Neural progenitor cell (in vitro differentiated cells): ENCODE measurements around the gene DTWD2. TPM values are rescaled to one million over a fixed set of nuclear protein-coding genes. Genes with fewer than 3 reads are reported as not detected.

Experiments
- DNase-seq: peaks from one replicate; pipeline ENCODE4 v3.0.0-alpha.2; 2016; ENCODE audit warnings: low spot score
- H2AFZ ChIP-seq: fragments of 200-600 bp; sonication (generic); replicated peaks from 2 replicates; pipeline ENCODE4 v1.6.1; 2016; ENCODE audit warnings: antibody characterized with exemption
- H3F3A ChIP-seq: fragments of 200-600 bp; sonication (generic); 2 replicates; pipeline ENCODE4 v1.6.1; 2016; ENCODE audit warnings: antibody characterized with exemption, low read depth
- H3K27ac ChIP-seq: fragments of 200-600 bp; sonication (generic); 2 replicates; pipeline ENCODE4 v1.5.1; 2016; ENCODE audit warnings: mild to moderate bottlenecking
- H3K27me3 ChIP-seq: fragments of 200-600 bp; sonication (generic); 2 replicates; pipeline ENCODE4 v1.6.1; 2016; ENCODE audit warnings: mild to moderate bottlenecking, moderate library complexity
- H3K36me3 ChIP-seq: fragments of 200-600 bp; sonication (generic); 2 replicates; pipeline ENCODE4 v1.5.1; 2016
- H3K4me1 ChIP-seq: fragments of 200-600 bp; sonication (generic); 2 replicates; pipeline ENCODE4 v1.6.1; 2016; ENCODE audit warnings: mixed run types
- H3K4me2 ChIP-seq: fragments of 200-600 bp; sonication (generic); 2 replicates; pipeline ENCODE4 v1.6.1; 2016
- H3K4me3 ChIP-seq: fragments of 200-600 bp; sonication (generic); 2 replicates; pipeline ENCODE4 v1.5.1; 2016
- H3K79me2 ChIP-seq: fragments of 200-600 bp; sonication (generic); 2 replicates; pipeline ENCODE4 v1.6.1; 2016; ENCODE audit warnings: low read depth
- H3K9ac ChIP-seq: fragments of 200-600 bp; sonication (generic); 2 replicates; pipeline ENCODE4 v1.6.1; 2016
- H3K9me3 ChIP-seq: fragments of 200-600 bp; sonication (generic); 2 replicates; pipeline ENCODE4 v1.5.1; 2016; ENCODE audit warnings: low read depth
- H4K20me1 ChIP-seq: fragments of 200-600 bp; sonication (generic); 2 replicates; pipeline ENCODE4 v1.6.1; 2016; ENCODE audit warnings: low read depth
- H3K27ac Mint-ChIP-seq: 3 replicates; pipeline ENCODE4 v1.8.0; 2021; ENCODE audit warnings: mixed read lengths
- H3K27me3 Mint-ChIP-seq: 2 replicates; pipeline ENCODE4 v1.8.0; 2022; ENCODE audit warnings: low read depth, mild to moderate bottlenecking, inconsistent platforms, moderate library complexity, mixed read lengths; ENCODE audit not compliant: insufficient read depth
- H3K36me3 Mint-ChIP-seq: 3 replicates; pipeline ENCODE4 v1.8.0; 2021; ENCODE audit warnings: mixed read lengths
- H3K4me1 Mint-ChIP-seq: 3 replicates; pipeline ENCODE4 v1.8.0; 2021; ENCODE audit warnings: mixed read lengths
- H3K4me3 Mint-ChIP-seq: 3 replicates; pipeline ENCODE4 v1.8.0; 2021; ENCODE audit warnings: mild to moderate bottlenecking, moderate library complexity, mixed read lengths
- H3K9me3 Mint-ChIP-seq: 3 replicates; pipeline ENCODE4 v1.8.0; 2020; ENCODE audit warnings: mixed read lengths
- CTCF ChIP-seq: fragments of 200-600 bp; sonication (generic); IDR thresholded peaks from 2 replicates; pipeline ENCODE4 v1.5.1; 2017; ENCODE audit warnings: antibody characterized with exemption, mild to moderate bottlenecking
- EZH2 ChIP-seq: fragments of 200-600 bp; sonication (generic); IDR thresholded peaks from 2 replicates; pipeline ENCODE4 v1.6.1; 2017; ENCODE audit warnings: antibody characterized with exemption, mild to moderate bottlenecking, moderate library complexity
- EZH2phosphoT487 ChIP-seq: fragments of 200-600 bp; sonication (generic); IDR thresholded peaks from 2 replicates; pipeline ENCODE4 v1.6.1; 2017; ENCODE audit warnings: antibody characterized with exemption
- total RNA-seq: library from RNA; depleted of rRNA; stranded (reverse); fragments of >200 nt; gene quantifications from 2 replicates; pipeline ENCODE4 v1.2.3, GENCODE V29; 2015; ENCODE audit warnings: low replicate concordance

Gene DTWD2
- total RNA-seq, 1 donor from 2014 or later: 10.4 TPM

DNA sequence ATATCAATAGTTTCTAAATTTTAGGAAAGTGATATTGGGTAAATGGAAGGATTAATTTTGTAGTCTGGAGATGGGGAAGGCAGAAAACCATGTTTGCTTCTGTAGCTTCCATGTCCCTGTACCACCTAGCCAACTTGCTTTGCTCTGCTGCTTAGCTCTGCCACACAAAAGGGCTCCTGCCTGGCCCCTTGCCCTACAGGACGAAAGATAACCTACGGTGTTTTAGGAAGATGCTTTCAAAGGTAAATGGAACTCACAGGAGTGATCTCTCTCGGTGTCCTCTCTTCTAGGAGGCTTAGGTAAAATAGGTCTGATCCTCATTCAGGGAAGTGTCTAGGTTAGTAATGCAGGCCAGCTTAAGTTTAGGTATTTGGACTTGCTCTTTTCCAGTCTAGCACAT is 44.8 kb upstream of the DTWD2 start:
- Mint-ChIP-seq H3K4me1 (peaks cover 3% of the 10 kb centered on the region), H3K27me3 (peaks cover under 1% of the 10 kb centered on the region), H3K4me3 (no peak overlapping the region), H3K36me3 (no peaks in the 10 kb centered on the region), H3K9me3 (no peaks in the 10 kb centered on the region), H3K27ac (no peak overlapping the region)
- H2AFZ ChIP-seq: peak overlapping the region; percentile 79
- H3K4me2 ChIP-seq: no peak overlapping the region
- no peak overlapping the region for H3K27ac ChIP-seq
- H4K20me1 ChIP-seq: no peaks in the 10 kb centered on the region
- H3F3A ChIP-seq: no peaks in the 10 kb centered on the region
- H3K27me3 ChIP-seq: peaks cover 11% of the 10 kb centered on the region
- no peak overlapping the region for H3K4me3 ChIP-seq
- no peaks in the 10 kb centered on the region for H3K79me2 ChIP-seq
- DNase-seq: no peak
- no peaks in the 10 kb centered on the region for H3K9me3 ChIP-seq
- no peak for TF ChIP-seq EZH2phosphoT487
- TF ChIP-seq CTCF: no peak
- no peak for TF ChIP-seq EZH2
- H3K9ac ChIP-seq: no peak overlapping the region
- no peaks in the 10 kb centered on the region for H3K4me1 ChIP-seq
- no peaks in the 10 kb centered on the region for H3K36me3 ChIP-seq

DNA sequence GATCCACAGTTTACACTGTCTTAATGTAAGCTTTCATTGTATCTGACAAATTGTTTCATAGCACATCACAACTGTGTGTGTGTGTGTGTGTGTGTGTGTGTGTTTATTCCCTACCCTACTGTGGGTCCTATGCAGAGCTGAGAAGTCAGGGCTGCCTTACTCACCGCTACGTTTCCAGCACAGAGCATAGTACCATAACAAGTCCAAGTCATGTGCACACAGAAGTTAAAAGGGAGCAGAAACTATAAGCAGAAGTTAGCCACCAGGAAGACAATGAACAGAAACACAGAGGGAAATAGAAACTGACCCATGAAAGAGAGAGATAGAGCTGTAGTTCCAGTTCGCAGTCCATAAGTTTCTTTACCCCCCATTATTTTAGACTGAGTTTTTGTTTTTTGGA is 44.3 kb upstream of the DTWD2 start:
- no peaks in the 10 kb centered on the region for H3K79me2 ChIP-seq
- H3K27me3 ChIP-seq: peaks cover 11% of the 10 kb centered on the region
- no peak overlapping the region for H3K4me3 Mint-ChIP-seq
- no peaks in the 10 kb centered on the region for H3K4me1 ChIP-seq
- H3K4me1 Mint-ChIP-seq: peaks cover 3% of the 10 kb centered on the region
- TF ChIP-seq CTCF (no peak), EZH2 (no peak)
- no peaks in the 10 kb centered on the region for H3K9me3 ChIP-seq
- no peak for DNase-seq
- no peak overlapping the region for H2AFZ ChIP-seq
- no peaks in the 10 kb centered on the region for H3K36me3 Mint-ChIP-seq
- no peak overlapping the region for H3K4me2 ChIP-seq
- H3K4me3 ChIP-seq: no peak overlapping the region
- H4K20me1 ChIP-seq: no peaks in the 10 kb centered on the region
- H3K9me3 Mint-ChIP-seq: no peaks in the 10 kb centered on the region
- H3K9ac ChIP-seq: no peak overlapping the region
- H3K27me3 Mint-ChIP-seq: no peaks in the 10 kb centered on the region
- no peaks in the 10 kb centered on the region for H3K36me3 ChIP-seq
- H3F3A ChIP-seq: no peaks in the 10 kb centered on the region
- H3K27ac Mint-ChIP-seq: no peak overlapping the region
- no peak overlapping the region for H3K27ac ChIP-seq

DNA sequence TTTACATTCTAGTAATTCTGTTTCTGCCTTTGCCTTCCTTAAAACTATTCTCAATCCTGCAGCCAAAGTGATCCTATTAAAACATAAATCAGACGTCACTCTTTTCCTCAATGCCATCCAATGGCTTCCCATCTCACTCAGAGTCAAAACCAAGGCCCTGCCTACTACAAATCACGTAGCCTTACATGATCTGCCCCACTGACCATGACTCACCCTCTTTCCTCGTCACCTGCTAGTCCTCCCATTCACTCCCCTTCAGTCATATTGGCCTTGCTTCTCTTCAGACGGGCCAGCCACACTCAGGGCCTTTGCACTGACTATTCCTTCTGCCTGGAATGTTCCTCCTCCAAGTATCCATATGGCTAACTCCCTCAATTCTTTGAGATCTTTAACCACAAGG is 43.6 kb upstream of the DTWD2 start:
- no peak overlapping the region for H3K4me2 ChIP-seq
- TF ChIP-seq EZH2phosphoT487 (no peak), EZH2 (no peak), CTCF (no peak)
- no peak overlapping the region for H3K4me3 ChIP-seq
- H2AFZ ChIP-seq: no peak overlapping the region
- no peaks in the 10 kb centered on the region for H4K20me1 ChIP-seq
- no peaks in the 10 kb centered on the region for H3K4me1 ChIP-seq
- H3K27ac ChIP-seq: no peak overlapping the region
- peaks cover 11% of the 10 kb centered on the region for H3K27me3 ChIP-seq
- H3K36me3 ChIP-seq: no peaks in the 10 kb centered on the region
- DNase-seq: no peak
- Mint-ChIP-seq H3K36me3 (no peaks in the 10 kb centered on the region), H3K27ac (no peak overlapping the region), H3K4me3 (no peak overlapping the region), H3K27me3 (no peaks in the 10 kb centered on the region), H3K9me3 (no peaks in the 10 kb centered on the region), H3K4me1 (peaks cover 3% of the 10 kb centered on the region)
- no peaks in the 10 kb centered on the region for H3K79me2 ChIP-seq
- H3F3A ChIP-seq: no peaks in the 10 kb centered on the region
- H3K9ac ChIP-seq: no peak overlapping the region
- no peaks in the 10 kb centered on the region for H3K9me3 ChIP-seq
